ENCODE measurements around the gene STAMBP. TPM values are rescaled to one million over a fixed set of nuclear protein-coding genes. Genes with fewer than 3 reads are reported as not detected.

Gene STAMBP
- total RNA-seq, 1 donor from 2014 or later, result 46.5 TPM

- Histone ChIP-seq H3K9ac (ENCODE audit: low read length) (no peak overlapping the region), H3K79me2 (ENCODE audit: insufficient read depth, low read length) (no peaks in the 10 kb centered on the region), H2AFZ (ENCODE audit: low read depth, low read length) (no peak overlapping the region), H3K4me3 (ENCODE audit: insufficient read depth, low read depth, low read length) (no peak overlapping the region), H3K9me3 (ENCODE audit: insufficient read depth, low read depth, low read length) (no peaks in the 10 kb centered on the region), H3K4me2 (ENCODE audit: low read length) (no peak overlapping the region), H3K36me3 (ENCODE audit: insufficient read depth, low read length) (no peaks in the 10 kb centered on the region), H3K27ac (ENCODE audit: low read depth, low read length) (no peak overlapping the region), H4K20me1 (ENCODE audit: insufficient read depth, low read length) (peaks cover 46% of the 10 kb centered on the region), H3K27me3 (ENCODE audit: insufficient read depth, low read length) (peaks cover 27% of the 10 kb centered on the region), H3K4me1 (ENCODE audit: insufficient read depth, low read length) (peaks cover 6% of the 10 kb centered on the region)
- peaks cover 3% of the 10 kb centered on the region for H3K4me1 Mint-ChIP-seq (ENCODE audit: low read depth, unreplicated experiment)
- H3K27ac Mint-ChIP-seq (ENCODE audit: unreplicated experiment), result no peak overlapping the region
- TF ChIP-seq CTCF (IDR thresholded peaks at IDR 0.05; ENCODE audit: insufficient read depth, low read depth, low read length) (no peak), EZH2 (IDR thresholded peaks at IDR 0.05; ENCODE audit: insufficient read depth, low read length) (no peak)
- no peaks in the 10 kb centered on the region for H3K27me3 Mint-ChIP-seq (ENCODE audit: low read depth, unreplicated experiment)
- H3K36me3 Mint-ChIP-seq (ENCODE audit: low read depth, unreplicated experiment), result peaks cover 12% of the 10 kb centered on the region
- H3K4me3 Mint-ChIP-seq (ENCODE audit: unreplicated experiment), result no peak overlapping the region
- no peaks in the 10 kb centered on the region for H3K9me3 Mint-ChIP-seq (ENCODE audit: unreplicated experiment)
- no peak for FAIRE-seq
- DNase-seq (ENCODE audit: low read depth), result no peak
Observed at GRCh38 chr2:73904952-73905351, 76.2 kb downstream of the STAMBP start.

DNA sequence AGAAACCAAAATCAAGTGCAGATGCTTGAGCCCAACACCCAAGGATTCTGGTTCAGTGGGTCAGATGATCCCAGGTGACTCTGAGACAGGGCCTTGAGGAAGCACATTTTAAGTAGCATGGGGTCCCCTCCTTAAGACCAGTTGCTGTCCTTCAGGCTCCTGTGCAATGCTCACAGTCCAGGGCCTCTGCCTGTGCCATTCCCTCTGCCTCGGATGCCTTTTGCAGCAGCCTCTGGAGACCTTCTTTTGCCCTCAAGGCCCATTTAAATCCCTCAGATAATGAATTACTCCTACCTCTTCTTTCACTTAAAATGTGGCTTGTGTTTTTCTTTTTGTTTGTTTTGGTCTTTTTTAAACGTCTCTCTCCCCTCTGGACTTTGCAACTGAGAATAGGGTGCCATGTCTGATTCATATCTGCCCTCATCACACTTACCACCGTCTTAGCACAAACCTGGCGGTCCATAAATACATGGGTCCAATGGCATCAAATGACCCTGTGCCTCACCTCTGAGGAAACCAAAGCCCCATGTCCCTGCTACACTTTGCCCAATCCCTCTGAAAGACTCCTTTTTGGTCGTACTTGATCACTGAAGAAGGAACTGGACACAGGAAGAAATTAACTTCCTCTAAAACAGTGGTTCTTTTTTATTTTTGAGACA is 78.2 kb downstream of the STAMBP start:
- H3K36me3 Mint-ChIP-seq (ENCODE audit: low read depth, unreplicated experiment), result peaks cover 10% of the 10 kb centered on the region
- Histone ChIP-seq H3K4me1 (ENCODE audit: insufficient read depth, low read length) (peaks cover 6% of the 10 kb centered on the region), H3K9me3 (ENCODE audit: insufficient read depth, low read depth, low read length) (no peaks in the 10 kb centered on the region), H3K4me3 (ENCODE audit: insufficient read depth, low read depth, low read length) (no peak overlapping the region), H3K4me2 (ENCODE audit: low read length) (no peak overlapping the region), H3K27me3 (ENCODE audit: insufficient read depth, low read length) (peaks cover 9% of the 10 kb centered on the region), H3K36me3 (ENCODE audit: insufficient read depth, low read length) (peaks cover 2% of the 10 kb centered on the region), H2AFZ (ENCODE audit: low read depth, low read length) (no peak overlapping the region), H4K20me1 (ENCODE audit: insufficient read depth, low read length) (peaks cover 29% of the 10 kb centered on the region), H3K27ac (ENCODE audit: low read depth, low read length) (no peak overlapping the region), H3K9ac (ENCODE audit: low read length) (no peak overlapping the region), H3K79me2 (ENCODE audit: insufficient read depth, low read length) (no peaks in the 10 kb centered on the region)
- H3K9me3 Mint-ChIP-seq (ENCODE audit: unreplicated experiment), result no peaks in the 10 kb centered on the region
- H3K4me3 Mint-ChIP-seq (ENCODE audit: unreplicated experiment), result no peak overlapping the region
- TF ChIP-seq CTCF (IDR thresholded peaks at IDR 0.05; ENCODE audit: insufficient read depth, low read depth, low read length) (no peak), EZH2 (IDR thresholded peaks at IDR 0.05; ENCODE audit: insufficient read depth, low read length) (no peak)
- H3K27ac Mint-ChIP-seq (ENCODE audit: unreplicated experiment), result no peak overlapping the region
- FAIRE-seq, result no peak
- H3K27me3 Mint-ChIP-seq (ENCODE audit: low read depth, unreplicated experiment), result no peaks in the 10 kb centered on the region
- peaks cover 3% of the 10 kb centered on the region for H3K4me1 Mint-ChIP-seq (ENCODE audit: low read depth, unreplicated experiment)
- DNase-seq (ENCODE audit: low read depth), result no peak

DNA sequence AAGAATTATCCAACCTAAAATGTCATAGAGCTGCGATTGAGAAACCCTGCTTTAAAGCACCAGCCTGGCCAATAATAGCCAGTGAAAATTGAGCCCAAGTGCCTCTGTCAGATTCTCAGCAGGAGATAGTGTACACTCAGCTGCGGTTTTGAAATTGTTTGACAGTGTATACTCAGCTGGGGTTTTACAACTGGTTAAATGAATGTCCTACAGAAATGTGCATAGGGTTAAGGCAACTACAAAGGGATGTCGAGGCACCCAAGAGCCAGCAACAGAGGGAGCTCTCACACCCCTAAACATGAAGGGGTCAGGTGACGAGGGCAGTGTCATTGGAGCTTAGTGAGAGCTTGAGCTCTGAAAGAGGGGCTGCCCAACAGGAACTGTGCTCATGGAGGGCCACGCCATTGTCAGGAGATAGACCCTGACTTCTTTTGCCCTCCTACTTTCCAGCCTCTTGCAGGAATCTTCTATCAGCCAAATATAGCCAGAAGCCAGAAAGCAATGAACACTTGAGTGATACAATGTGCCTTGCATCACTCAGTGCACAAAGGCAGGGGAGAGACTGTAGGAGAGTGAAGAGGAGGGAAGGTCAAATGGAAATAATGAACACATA is 79.2 kb downstream of the STAMBP start:
- peak; percentile 49 for DNase-seq (ENCODE audit: low read depth)
- H3K27ac Mint-ChIP-seq (ENCODE audit: unreplicated experiment), result peak overlapping the region; percentile 34
- Histone ChIP-seq H3K9ac (ENCODE audit: low read length) (no peak overlapping the region), H3K27me3 (ENCODE audit: insufficient read depth, low read length) (peaks cover 4% of the 10 kb centered on the region), H3K9me3 (ENCODE audit: insufficient read depth, low read depth, low read length) (no peaks in the 10 kb centered on the region), H3K4me2 (ENCODE audit: low read length) (peak overlapping the region; percentile 9), H3K79me2 (ENCODE audit: insufficient read depth, low read length) (no peaks in the 10 kb centered on the region), H2AFZ (ENCODE audit: low read depth, low read length) (no peak overlapping the region), H3K4me1 (ENCODE audit: insufficient read depth, low read length) (peaks cover 6% of the 10 kb centered on the region), H3K27ac (ENCODE audit: low read depth, low read length) (no peak overlapping the region), H3K4me3 (ENCODE audit: insufficient read depth, low read depth, low read length) (no peak overlapping the region), H4K20me1 (ENCODE audit: insufficient read depth, low read length) (peaks cover 21% of the 10 kb centered on the region), H3K36me3 (ENCODE audit: insufficient read depth, low read length) (peaks cover 2% of the 10 kb centered on the region)
- no peaks in the 10 kb centered on the region for H3K9me3 Mint-ChIP-seq (ENCODE audit: unreplicated experiment)
- FAIRE-seq, result no peak
- no peak overlapping the region for H3K4me3 Mint-ChIP-seq (ENCODE audit: unreplicated experiment)
- H3K4me1 Mint-ChIP-seq (ENCODE audit: low read depth, unreplicated experiment), result peaks cover 3% of the 10 kb centered on the region
- H3K27me3 Mint-ChIP-seq (ENCODE audit: low read depth, unreplicated experiment), result no peaks in the 10 kb centered on the region
- no peak for TF ChIP-seq EZH2 (IDR thresholded peaks at IDR 0.05; ENCODE audit: insufficient read depth, low read length)
- no peak for TF ChIP-seq CTCF (IDR thresholded peaks at IDR 0.05; ENCODE audit: insufficient read depth, low read depth, low read length)
- H3K36me3 Mint-ChIP-seq (ENCODE audit: low read depth, unreplicated experiment), result peaks cover 7% of the 10 kb centered on the region
